Ammon's horn (tissue), 1 donor: ENCODE results near the gene KATNB1.

Experiments used
- DNase-seq: peaks from one replicate; pipeline ENCODE4 v3.0.0-alpha.2; 2016; ENCODE audit warnings: low spot score

The KATNB1 gene, protein sequence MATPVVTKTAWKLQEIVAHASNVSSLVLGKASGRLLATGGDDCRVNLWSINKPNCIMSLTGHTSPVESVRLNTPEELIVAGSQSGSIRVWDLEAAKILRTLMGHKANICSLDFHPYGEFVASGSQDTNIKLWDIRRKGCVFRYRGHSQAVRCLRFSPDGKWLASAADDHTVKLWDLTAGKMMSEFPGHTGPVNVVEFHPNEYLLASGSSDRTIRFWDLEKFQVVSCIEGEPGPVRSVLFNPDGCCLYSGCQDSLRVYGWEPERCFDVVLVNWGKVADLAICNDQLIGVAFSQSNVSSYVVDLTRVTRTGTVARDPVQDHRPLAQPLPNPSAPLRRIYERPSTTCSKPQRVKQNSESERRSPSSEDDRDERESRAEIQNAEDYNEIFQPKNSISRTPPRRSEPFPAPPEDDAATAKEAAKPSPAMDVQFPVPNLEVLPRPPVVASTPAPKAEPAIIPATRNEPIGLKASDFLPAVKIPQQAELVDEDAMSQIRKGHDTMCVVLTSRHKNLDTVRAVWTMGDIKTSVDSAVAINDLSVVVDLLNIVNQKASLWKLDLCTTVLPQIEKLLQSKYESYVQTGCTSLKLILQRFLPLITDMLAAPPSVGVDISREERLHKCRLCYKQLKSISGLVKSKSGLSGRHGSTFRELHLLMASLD

DNA sequence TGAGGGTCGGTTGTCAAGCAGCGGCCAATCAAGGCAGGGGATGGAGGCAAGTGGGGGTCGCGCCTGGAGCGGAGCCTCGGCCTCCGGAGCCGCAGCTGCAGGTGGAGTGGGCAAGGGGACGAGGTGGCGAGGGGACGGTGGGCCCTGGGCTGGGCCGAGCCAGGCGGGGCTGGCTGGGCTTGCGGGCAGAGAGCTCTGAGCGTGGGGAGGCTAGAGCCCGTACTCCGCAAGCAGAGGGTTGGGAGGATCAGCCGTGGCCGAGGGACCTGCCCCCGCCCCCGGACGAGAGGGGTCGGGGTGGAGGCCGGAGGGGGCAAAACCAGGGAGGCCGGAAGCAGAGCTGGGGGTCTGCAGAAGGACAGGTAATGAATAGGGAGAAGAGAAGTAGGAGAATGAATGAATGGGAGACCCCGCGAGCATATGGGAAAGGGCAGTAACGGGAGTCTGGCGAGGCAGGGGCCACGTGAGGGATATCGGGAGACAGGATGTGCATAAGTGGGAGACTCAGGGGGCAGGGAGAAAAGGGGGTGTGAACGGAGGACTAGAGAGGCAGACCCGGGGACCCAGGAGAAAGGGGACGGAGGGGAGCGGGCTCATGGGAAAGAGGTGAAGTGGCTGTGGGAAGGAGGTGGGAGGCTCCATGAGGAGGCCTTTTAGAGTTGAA lies at the start of gene KATNB1:
Gene KATNB1, plus strand, starts transcription at position 16 of the 664 bp plus-strand sequence. CDS start 1,474 bp downstream, outside the sequence.
- DNase-seq = no peak

- no peak for DNase-seq
Observed at GRCh38 chr16:57686577-57686976, 49.0 kb upstream of the KATNB1 start.

DNA sequence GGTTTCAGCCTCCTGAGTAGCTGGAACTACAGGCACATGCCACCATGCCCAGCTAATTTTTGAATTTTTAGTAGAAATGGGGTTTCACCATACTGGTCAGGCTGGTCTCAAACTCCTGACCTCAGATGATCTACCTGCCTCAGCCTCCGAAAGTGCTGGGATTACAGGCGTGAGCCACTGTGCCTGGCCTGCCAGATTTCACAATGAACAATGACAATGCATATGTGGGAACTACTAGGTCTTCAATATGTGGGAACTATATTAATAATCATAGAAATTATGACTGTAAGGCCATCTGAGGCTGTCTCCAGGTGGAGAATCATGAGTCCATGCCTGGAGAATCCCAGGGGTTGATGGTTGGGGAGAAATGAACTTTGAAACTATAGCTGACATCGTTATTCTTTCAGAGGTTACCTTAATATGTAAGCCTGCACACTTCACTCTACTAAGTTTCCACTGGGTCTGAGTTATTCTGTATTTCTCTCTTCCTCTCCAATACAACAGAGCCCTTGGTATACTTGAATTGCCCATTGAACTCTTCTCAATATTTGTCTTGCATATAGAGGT lies 48.1 kb upstream of the KATNB1 start:
- no peak for DNase-seq

DNA sequence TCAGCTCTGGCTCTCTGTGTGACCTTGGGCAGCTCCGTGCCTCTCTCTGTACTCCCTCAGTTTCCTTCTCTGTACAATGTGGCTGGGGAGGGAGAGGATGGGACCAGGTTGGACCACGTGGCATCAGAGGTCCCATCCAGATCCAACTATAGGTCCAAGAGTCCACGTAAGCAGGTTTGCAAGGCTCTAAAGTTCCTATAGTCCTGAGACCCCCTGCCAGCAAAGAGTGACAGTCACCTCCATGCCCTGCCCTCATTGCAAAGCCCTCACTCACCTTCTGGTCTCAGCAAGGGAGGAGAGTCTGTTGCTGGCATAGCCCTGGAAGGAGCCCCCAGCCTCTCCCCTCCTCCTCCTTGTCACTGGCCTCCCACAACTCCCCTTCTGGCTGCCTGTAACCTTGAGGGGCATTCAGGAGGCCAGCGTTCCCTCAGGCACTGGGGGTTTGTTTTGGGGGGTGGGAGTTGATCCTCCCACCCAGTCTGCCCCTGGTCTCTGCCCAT lies 47.0 kb upstream of the KATNB1 start:
- no peak for DNase-seq

DNA sequence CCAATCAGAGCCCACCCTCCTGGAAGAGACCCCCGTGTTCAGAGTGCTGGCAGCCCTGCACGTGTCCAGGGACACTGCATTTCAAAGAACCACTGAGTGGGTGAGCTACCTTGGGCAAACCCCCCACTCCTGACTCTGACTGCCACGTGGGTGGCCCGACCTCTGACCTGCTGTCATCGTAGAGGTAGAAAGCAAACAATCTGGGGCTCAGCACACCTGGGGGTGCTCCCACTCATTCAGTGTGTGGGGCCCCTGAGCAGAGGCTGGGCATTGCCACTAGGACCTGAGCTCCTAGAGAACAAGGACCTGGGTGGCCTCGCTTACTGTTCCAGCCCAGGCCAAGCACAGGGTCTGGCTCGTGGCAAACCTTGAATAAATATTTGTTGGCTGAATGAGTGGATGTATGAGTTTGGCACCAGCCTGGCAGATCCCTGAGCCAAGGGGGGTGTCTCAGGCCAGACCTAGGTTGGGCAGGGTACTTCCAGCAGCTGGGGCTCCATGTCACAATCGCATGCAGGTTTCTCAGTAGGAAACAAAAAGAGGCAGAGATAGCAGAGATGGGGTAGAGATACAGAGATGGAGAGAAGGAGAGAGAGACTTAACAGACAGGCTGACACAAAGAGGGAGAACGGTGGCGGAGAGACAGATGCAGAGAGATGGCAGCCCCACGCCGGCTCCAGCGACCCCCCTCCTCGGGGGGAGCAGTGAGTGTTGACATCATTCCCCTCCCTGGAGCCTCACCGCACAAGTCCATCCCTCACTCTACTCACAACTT lies 46.4 kb upstream of the KATNB1 start:
- DNase-seq = no peak

GRCh38 chr16:57689762-57690558 lies 45.6 kb upstream of the KATNB1 start:
- DNase-seq = no peak

- no peak for DNase-seq
Observed at GRCh38 chr16:57690782-57691471, 44.6 kb upstream of the KATNB1 start.

DNA sequence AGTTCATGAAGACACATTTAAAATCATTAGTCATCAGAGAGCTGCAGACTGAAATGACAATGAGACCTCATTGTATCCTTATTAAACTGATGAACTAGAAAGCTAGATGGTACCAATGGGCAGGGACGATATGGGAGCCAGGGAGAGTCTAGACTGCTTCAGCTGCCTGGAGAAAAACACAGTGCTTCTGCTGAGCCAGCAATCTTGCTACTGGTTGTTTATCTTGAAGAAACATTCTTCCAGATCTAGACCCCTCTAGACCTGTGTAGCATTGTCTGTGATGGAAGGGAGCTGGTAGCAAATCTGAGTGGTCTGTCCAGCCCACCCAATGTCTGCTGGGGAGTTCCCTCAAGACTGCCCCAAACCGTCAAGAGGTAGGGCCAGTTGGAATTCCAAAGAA lies 42.9 kb upstream of the KATNB1 start:
- no peak for DNase-seq

- no peak for DNase-seq
Observed at GRCh38 chr16:57693550-57693949, 42.0 kb upstream of the KATNB1 start.

GRCh38 chr16:57694231-57694724 lies 41.3 kb upstream of the KATNB1 start:
- DNase-seq = no peak

GRCh38 chr16:57694725-57695679 lies 40.6 kb upstream of the KATNB1 start, which contains the start of gene DRC7:
TSS of gene DRC7 (plus strand) at chr16:57694806. CDS start at chr16:57697950, 3,144 bp downstream.
- DNase-seq = peak; percentile 79

DNA sequence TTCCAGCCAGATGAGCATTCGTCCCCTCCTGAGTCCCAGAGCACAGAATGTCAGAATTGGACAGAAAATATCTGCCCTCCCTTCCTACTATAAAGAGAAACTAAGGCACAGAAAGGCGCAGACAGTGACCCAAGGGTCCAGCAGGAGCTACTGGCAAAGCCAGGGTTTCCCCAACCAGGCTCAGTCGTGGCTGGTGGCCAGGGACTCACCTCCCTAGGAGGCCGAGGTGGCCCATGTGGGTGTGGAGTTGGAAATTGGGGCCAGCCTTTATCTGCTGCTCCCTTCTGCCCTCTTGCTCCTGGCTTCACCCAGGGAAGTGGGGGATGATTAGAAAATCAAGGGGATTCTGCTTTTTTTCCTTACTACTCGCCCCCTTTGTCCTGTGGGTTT lies 39.9 kb upstream of the KATNB1 start:
- no peak for DNase-seq

- DNase-seq = no peak
Observed at GRCh38 chr16:57696240-57696639, 39.3 kb upstream of the KATNB1 start.

GRCh38 chr16:57697896-57698537 lies 37.6 kb upstream of the KATNB1 start:
- no peak for DNase-seq

GRCh38 chr16:57698812-57699405 lies 36.7 kb upstream of the KATNB1 start:
- no peak for DNase-seq

- no peak for DNase-seq
Observed at GRCh38 chr16:57699481-57699880, 36.1 kb upstream of the KATNB1 start.

- no peak for DNase-seq
Observed at GRCh38 chr16:57699899-57700298, 35.7 kb upstream of the KATNB1 start.
